Measurements from ENCODE around the gene ZNF639. TPM values are rescaled to one million over a fixed set of nuclear protein-coding genes. Genes with fewer than 3 reads are reported as not detected.

Gene ZNF639
- total RNA-seq, 1 donor from 2014 or later = 28.8 TPM

DNA sequence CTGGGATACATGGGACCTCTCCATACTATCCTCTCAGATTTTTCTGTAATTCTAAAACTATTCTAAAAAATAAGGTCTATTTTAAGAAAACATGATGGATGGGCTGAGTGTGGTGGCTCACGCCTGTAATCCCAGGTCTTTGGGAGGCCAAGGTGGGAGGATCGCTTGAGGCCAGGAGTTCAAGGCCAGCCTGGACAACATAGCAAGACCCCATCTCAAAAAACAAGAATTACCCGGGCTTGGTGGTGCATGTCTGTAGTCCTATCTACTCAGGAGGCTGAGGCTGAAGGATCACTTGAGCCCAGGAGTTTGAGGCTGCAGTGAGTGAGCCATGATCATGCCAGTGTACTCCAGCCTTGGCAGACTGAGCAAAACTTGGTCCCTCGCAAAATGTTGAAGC lies 9.4 kb downstream of the ZNF639 start:
- no peak for DNase-seq
- intact Hi-C loops (cut with micrococcal nuclease) = no loop called here
- H3K27me3 ChIP-seq (ENCODE audit: low read depth) = no peaks in the 10 kb centered on the region
- H3K4me3 ChIP-seq = no peak overlapping the region
- H3K9me3 ChIP-seq (replicated peaks) = no peaks in the 10 kb centered on the region
- H3K27ac ChIP-seq (replicated peaks) = no peak overlapping the region
- H3K36me3 ChIP-seq = peaks cover 90% of the 10 kb centered on the region
- TF ChIP-seq, protein P1, sequence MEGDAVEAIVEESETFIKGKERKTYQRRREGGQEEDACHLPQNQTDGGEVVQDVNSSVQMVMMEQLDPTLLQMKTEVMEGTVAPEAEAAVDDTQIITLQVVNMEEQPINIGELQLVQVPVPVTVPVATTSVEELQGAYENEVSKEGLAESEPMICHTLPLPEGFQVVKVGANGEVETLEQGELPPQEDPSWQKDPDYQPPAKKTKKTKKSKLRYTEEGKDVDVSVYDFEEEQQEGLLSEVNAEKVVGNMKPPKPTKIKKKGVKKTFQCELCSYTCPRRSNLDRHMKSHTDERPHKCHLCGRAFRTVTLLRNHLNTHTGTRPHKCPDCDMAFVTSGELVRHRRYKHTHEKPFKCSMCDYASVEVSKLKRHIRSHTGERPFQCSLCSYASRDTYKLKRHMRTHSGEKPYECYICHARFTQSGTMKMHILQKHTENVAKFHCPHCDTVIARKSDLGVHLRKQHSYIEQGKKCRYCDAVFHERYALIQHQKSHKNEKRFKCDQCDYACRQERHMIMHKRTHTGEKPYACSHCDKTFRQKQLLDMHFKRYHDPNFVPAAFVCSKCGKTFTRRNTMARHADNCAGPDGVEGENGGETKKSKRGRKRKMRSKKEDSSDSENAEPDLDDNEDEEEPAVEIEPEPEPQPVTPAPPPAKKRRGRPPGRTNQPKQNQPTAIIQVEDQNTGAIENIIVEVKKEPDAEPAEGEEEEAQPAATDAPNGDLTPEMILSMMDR (IDR thresholded peaks at IDR 0.05; ENCODE audit: borderline replicate concordance) = no peak
- H3K4me1 ChIP-seq = peaks cover 43% of the 10 kb centered on the region

DNA sequence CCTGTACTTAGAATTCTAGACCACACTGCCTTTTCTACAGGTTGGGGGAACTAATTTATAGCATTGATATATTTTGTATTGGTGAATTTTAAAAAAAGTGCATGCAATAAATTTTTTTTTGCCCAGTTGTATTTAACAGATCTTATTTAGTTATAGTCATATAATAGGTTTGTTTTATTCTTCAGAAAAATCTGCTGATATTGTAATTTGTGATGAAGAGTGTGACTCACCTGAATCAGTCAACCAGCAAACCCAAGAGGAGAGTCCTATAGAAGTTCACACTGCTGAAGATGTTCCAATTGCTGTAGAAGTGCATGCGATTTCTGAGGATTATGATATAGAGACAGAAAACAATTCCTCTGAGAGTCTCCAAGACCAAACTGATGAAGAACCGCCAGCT lies 10.3 kb downstream of the ZNF639 start:
- H3K9me3 ChIP-seq (replicated peaks) = no peaks in the 10 kb centered on the region
- no peak overlapping the region for H3K27ac ChIP-seq (replicated peaks)
- H3K36me3 ChIP-seq = peaks cover 83% of the 10 kb centered on the region
- H3K4me3 ChIP-seq = no peak overlapping the region
- H3K27me3 ChIP-seq (ENCODE audit: low read depth) = no peaks in the 10 kb centered on the region
- TF ChIP-seq, protein P1 (IDR thresholded peaks at IDR 0.05; ENCODE audit: borderline replicate concordance) = no peak
- intact Hi-C loops (cut with micrococcal nuclease) = no loop called here
- peaks cover 34% of the 10 kb centered on the region for H3K4me1 ChIP-seq
- DNase-seq = no peak

DNA sequence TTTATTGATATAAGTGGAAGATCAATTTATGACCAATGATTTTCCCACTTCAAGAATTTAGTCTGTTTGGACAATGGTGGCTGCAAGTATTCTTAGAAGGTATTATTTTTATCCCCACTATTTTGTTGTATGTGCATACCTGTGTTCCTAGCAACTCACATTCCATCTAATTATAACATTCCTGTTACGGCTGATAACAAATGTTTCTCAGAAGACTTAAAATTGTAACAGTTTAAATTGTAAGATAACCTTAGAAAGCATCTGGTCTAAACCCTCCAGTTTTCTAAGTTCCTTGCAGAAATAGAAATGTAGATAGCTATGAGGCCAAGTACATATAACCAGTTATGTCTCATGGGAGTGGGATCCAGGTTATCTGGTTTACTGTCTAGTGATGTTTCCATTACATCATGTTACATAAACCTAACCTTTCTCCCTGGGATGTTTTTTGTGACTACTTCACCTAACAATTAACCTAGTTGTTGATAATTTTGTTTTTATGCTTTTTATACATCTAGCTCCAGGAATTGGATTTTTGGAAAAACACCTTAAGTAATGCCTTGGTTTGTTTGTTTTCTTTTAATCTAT lies 13.6 kb downstream of the ZNF639 start:
- Histone ChIP-seq H3K4me1 (peaks cover 34% of the 10 kb centered on the region), H3K27ac (replicated peaks) (peak overlapping the region; percentile 79), H3K9me3 (replicated peaks) (no peaks in the 10 kb centered on the region), H3K27me3 (ENCODE audit: low read depth) (no peaks in the 10 kb centered on the region), H3K36me3 (peaks cover 50% of the 10 kb centered on the region), H3K4me3 (peak overlapping the region; percentile 2)
- DNase-seq = no peak
- TF ChIP-seq, protein P1 (IDR thresholded peaks at IDR 0.05; ENCODE audit: borderline replicate concordance) = no peak
- intact Hi-C loops (cut with micrococcal nuclease) = no loop called here

DNA sequence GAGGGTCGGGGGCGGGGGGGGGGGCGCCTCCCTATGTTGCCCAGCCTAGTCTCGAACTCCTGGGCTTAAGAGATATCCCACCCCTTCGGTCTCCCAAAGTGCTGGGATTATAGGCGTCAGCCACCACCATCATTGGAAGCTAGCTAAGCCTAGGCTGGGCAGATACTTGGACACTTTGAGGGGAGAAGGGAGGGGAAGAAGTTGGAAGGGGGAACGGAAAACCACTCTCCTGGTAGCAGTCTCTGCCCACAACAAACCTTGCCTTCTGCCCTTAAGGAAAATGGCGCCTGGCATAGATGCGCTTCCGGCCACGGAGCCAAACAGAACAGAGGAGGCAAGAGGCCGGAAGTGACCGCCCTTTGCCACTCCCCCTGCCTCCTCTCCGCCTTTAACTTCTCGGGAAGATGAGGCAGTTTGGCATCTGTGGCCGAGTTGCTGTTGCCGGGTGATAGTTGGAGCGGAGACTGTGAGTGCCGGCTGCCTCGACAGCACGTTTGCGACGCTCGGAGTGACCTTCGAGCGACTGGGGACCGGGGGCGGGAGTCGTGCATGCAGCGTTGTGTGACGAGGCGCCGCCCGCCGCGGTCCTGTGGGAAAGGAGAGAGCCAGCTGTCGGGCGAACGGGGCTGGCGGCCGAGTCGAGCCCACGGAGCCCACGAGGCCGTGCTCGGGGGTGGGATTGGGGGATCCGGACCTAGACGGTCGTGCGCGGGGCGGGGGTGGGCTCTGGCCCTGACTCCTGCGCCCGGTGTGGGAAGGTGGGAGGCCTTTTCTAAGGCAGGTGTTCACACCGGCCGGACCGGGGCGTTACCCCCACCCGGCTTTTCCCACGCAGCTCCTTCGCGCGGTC lies 24.7 kb downstream of the ZNF639 start, which contains the start of gene MFN1:
MFN1 (plus strand) TSS at position 365 of the 850 bp plus-strand sequence. CDS start 1,143 bp downstream, outside the sequence.
- intact Hi-C loops (cut with micrococcal nuclease) = no loop called here
- peak; percentile 94 for DNase-seq
- Histone ChIP-seq H3K4me1 (peaks cover 31% of the 10 kb centered on the region), H3K27ac (replicated peaks) (peak within 1 kb of the TSS; percentile 93), H3K27me3 (ENCODE audit: low read depth) (no peaks in the 10 kb centered on the region), H3K36me3 (peaks cover 32% of the 10 kb centered on the region), H3K4me3 (peak within 1 kb of the TSS; percentile 89), H3K9me3 (replicated peaks) (no peaks in the 10 kb centered on the region)
- TF ChIP-seq, protein P1 (IDR thresholded peaks at IDR 0.05; ENCODE audit: borderline replicate concordance) = no peak

DNA sequence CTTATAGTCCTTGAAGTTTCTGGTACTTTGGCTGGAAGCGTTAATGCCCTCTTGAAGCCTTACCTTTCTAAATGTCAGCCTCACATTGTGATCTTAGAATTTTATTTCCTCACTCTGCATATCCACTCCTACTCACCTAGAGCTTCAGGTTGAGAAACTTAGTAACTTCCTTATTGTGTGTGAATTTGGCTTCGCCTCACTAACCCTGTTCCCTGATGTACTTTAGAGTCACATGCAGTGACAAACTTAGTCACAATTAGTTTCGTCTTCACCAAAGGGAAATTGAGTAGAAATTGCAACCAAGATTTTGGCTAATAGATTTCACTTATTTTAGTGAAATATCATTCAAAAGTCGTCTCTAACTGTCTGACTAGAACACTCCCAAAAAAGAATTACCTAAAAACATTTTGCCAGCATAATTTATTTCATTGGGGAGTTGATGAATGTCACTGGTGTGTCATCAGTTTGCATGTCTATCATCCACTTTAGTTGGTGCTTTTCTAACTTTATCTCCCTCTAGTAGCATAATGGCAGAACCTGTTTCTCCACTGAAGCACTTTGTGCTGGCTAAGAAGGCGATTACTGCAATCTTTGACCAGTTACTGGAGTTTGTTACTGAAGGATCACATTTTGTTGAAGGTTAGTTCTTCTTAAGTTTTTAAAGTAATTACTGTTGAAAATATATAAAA lies 25.6 kb downstream of the ZNF639 start:
- H3K9me3 ChIP-seq (replicated peaks) = no peaks in the 10 kb centered on the region
- no peak for DNase-seq
- peaks cover 31% of the 10 kb centered on the region for H3K4me1 ChIP-seq
- peaks cover 41% of the 10 kb centered on the region for H3K36me3 ChIP-seq
- no peaks in the 10 kb centered on the region for H3K27me3 ChIP-seq (ENCODE audit: low read depth)
- TF ChIP-seq, protein P1 (IDR thresholded peaks at IDR 0.05; ENCODE audit: borderline replicate concordance) = no peak
- intact Hi-C loops (cut with micrococcal nuclease) = no loop called here
- peak overlapping the region; percentile 93 for H3K27ac ChIP-seq (replicated peaks)
- H3K4me3 ChIP-seq = peak overlapping the region; percentile 89

Data from left ventricle myocardium inferior (tissue), 1 donor.